Parathyroid adenoma (tissue), 2 donors: ENCODE results near the gene F10.

Experiments
- H2AFZ ChIP-seq: fragments of 300-600 bp; sonication (generic); one replicate; pipeline ENCODE4 v1.7.0; 2017; ENCODE audit warnings: antibody characterized with exemption, mild to moderate bottlenecking
- H3K27ac ChIP-seq: fragments of 300-600 bp; sonication (generic); one replicate; pipeline ENCODE4 v1.7.0; 2017
- H3K27me3 ChIP-seq: fragments of 300-600 bp; sonication (generic); one replicate; pipeline ENCODE4 v1.7.0; 2017; ENCODE audit warnings: low read length; ENCODE audit not compliant: control insufficient read depth, insufficient read depth
- H3K36me3 ChIP-seq: fragments of 300-600 bp; sonication (generic); one replicate; pipeline ENCODE4 v1.7.0; 2017; ENCODE audit warnings: low read length; ENCODE audit not compliant: control insufficient read depth, insufficient read depth
- H3K4me1 ChIP-seq: fragments of 300-600 bp; sonication (generic); one replicate; pipeline ENCODE4 v1.7.0; 2017; ENCODE audit warnings: control low read depth
- H3K4me2 ChIP-seq: fragments of 300-600 bp; sonication (generic); one replicate; pipeline ENCODE4 v1.7.0; 2017; ENCODE audit warnings: low read length
- H3K4me3 ChIP-seq: fragments of 300-600 bp; sonication (generic); one replicate; pipeline ENCODE4 v1.7.0; 2017; ENCODE audit warnings: low read depth, low read length
- H3K79me2 ChIP-seq: fragments of 300-600 bp; sonication (generic); one replicate; pipeline ENCODE4 v1.7.0; 2017; ENCODE audit warnings: control low read depth
- H3K9ac ChIP-seq: fragments of 300-600 bp; sonication (generic); one replicate; pipeline ENCODE4 v1.7.0; 2017; ENCODE audit warnings: mild to moderate bottlenecking
- H3K9me3 ChIP-seq: fragments of 300-600 bp; sonication (generic); one replicate; pipeline ENCODE4 v1.7.0; 2017; ENCODE audit warnings: low read length; ENCODE audit not compliant: control insufficient read depth
- TF ChIP-seq, protein P1 (sequence below): fragments of 300-600 bp; sonication (generic); IDR thresholded peaks from one replicate; pipeline ENCODE4 v1.7.0; 2017; ENCODE audit warnings: antibody characterized with exemption, mild to moderate bottlenecking
- donor health status: primary hyperparathyroidism.

Gene F10

DNA sequence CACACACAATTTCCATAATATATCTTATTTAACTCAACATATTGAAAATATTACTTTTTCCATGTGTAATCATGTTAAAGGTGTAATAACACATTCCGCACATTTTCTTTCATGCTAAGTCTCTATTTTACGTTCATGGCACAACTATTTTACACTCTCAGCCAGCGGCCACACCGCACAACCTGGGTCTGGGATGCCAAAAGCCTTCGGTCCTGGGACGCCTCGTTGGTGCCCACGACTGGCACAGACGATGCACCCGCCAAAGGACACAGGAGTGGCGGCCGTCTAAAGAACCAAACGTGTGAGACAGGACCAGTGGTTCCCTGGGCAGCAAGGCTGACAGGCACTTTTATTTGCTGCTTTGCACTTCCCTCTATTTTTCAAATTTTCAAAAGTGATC is 25.8 kb downstream of the F10 start:
- Histone ChIP-seq H3K4me2 (no peak overlapping the region), H3K4me1 (peaks cover 3% of the 10 kb centered on the region), H2AFZ (no peak overlapping the region), H3K27ac (no peak overlapping the region), H3K9me3 (no peaks in the 10 kb centered on the region), H3K36me3 (no peaks in the 10 kb centered on the region), H3K27me3 (no peaks in the 10 kb centered on the region), H3K4me3 (no peak overlapping the region), H3K79me2 (no peaks in the 10 kb centered on the region), H3K9ac (no peak overlapping the region)
- TF ChIP-seq, protein P1, sequence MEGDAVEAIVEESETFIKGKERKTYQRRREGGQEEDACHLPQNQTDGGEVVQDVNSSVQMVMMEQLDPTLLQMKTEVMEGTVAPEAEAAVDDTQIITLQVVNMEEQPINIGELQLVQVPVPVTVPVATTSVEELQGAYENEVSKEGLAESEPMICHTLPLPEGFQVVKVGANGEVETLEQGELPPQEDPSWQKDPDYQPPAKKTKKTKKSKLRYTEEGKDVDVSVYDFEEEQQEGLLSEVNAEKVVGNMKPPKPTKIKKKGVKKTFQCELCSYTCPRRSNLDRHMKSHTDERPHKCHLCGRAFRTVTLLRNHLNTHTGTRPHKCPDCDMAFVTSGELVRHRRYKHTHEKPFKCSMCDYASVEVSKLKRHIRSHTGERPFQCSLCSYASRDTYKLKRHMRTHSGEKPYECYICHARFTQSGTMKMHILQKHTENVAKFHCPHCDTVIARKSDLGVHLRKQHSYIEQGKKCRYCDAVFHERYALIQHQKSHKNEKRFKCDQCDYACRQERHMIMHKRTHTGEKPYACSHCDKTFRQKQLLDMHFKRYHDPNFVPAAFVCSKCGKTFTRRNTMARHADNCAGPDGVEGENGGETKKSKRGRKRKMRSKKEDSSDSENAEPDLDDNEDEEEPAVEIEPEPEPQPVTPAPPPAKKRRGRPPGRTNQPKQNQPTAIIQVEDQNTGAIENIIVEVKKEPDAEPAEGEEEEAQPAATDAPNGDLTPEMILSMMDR: no peak

DNA sequence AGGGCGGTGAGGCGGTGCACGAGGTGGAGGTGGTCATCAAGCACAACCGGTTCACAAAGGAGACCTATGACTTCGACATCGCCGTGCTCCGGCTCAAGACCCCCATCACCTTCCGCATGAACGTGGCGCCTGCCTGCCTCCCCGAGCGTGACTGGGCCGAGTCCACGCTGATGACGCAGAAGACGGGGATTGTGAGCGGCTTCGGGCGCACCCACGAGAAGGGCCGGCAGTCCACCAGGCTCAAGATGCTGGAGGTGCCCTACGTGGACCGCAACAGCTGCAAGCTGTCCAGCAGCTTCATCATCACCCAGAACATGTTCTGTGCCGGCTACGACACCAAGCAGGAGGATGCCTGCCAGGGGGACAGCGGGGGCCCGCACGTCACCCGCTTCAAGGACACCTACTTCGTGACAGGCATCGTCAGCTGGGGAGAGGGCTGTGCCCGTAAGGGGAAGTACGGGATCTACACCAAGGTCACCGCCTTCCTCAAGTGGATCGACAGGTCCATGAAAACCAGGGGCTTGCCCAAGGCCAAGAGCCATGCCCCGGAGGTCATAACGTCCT is 26.4 kb downstream of the F10 start:
- no peak overlapping the region for H3K27ac ChIP-seq
- no peak overlapping the region for H2AFZ ChIP-seq
- H3K79me2 ChIP-seq: no peaks in the 10 kb centered on the region
- H3K9me3 ChIP-seq: no peaks in the 10 kb centered on the region
- no peak overlapping the region for H3K4me3 ChIP-seq
- peaks cover 3% of the 10 kb centered on the region for H3K4me1 ChIP-seq
- no peaks in the 10 kb centered on the region for H3K36me3 ChIP-seq
- no peak overlapping the region for H3K9ac ChIP-seq
- TF ChIP-seq, protein P1: no peak
- H3K4me2 ChIP-seq: no peak overlapping the region
- no peaks in the 10 kb centered on the region for H3K27me3 ChIP-seq

DNA sequence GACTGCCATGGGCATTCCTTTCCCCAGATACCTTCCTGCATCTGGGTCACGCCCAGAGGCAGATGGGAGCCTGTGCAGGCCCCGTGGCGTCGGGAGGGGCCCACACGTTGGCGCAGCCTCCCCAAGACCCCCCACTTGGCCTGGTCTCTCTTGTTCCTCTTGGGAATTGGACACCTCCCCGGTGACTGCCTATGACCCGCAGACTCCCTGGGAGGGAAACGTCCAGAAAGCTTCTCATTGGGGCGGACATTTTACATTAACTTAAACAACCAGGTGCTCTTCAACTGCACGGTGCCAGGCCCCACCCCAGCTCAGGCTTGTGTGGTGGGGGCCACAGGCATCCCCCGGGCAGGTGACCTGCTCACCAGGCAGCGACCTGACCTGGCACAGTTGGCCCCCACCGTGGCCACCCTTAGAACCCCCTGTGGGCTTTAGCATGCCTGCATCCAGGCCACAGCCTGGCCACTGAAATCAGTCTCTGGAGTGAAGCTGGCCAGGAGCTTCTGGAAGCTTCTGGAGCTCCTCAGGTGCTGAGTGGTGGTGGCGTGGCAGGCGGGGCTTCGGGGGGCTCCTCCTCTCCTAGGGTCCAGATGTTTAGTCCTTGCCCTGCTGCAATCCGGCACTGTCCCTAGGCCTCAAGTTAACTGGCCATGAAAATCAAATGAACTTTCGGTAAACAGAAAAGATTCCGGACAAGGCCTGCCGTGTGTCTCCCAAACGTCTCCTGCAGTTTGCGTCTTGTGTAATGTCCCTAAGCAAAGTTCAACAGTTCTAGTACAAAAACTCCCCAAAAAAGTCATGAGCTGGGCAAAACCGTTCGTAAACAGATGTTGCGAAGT is 27.3 kb downstream of the F10 start:
- Histone ChIP-seq H3K79me2 (no peaks in the 10 kb centered on the region), H3K9ac (no peak overlapping the region), H3K27ac (no peak overlapping the region), H3K9me3 (no peaks in the 10 kb centered on the region), H2AFZ (no peak overlapping the region), H3K4me1 (peaks cover 3% of the 10 kb centered on the region), H3K27me3 (no peaks in the 10 kb centered on the region), H3K4me3 (no peak overlapping the region), H3K36me3 (no peaks in the 10 kb centered on the region), H3K4me2 (no peak overlapping the region)
- TF ChIP-seq, protein P1: no peak

DNA sequence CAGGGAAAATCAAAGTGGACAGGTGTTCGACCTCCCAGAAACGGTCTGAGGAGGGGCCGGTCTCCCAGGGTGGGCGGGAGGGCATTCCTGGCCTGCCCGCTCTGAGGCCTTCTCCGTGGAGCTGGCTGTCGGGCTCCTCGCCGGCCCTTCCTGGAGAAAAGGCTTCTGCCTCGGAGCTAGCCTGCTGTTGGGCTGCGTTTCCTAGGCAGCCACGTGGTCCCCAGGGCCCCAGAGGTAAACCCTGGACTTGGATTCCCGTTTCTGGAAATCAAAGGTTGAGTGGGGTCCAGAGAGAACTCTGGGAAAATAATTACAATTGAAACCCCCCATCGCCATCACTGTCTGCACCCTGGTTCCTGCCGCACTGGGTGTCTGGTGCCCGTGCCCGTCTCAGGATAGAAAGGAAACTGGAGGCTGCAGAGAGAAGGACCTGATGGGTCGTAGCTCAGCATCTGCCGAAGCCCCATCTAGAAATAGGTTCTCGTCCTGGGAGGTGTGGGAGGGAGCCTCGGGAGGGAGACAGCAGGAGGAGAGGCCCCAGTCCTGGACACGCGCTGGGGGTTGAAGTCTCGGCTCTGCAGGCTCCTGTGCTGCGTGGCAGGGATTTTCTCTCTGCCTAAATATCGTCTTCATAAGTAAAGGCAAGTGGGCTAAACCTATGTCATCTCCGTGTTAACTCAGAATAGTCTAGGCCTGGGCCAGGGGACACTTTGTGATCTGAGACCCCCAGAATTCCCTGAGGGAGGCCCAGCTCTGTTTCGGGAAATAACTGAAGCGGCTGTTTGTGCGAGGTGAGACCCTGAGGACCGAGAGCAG is 28.2 kb downstream of the F10 start:
- Histone ChIP-seq H3K9ac (no peak overlapping the region), H3K4me3 (no peak overlapping the region), H3K79me2 (no peaks in the 10 kb centered on the region)

More for the DNA sequence above, 28.2 kb downstream of the F10 start:
- Histone ChIP-seq H3K27ac (no peak overlapping the region), H3K36me3 (no peaks in the 10 kb centered on the region), H2AFZ (no peak overlapping the region), H3K9me3 (no peaks in the 10 kb centered on the region), H3K4me2 (no peak overlapping the region), H3K4me1 (peaks cover 3% of the 10 kb centered on the region), H3K27me3 (no peaks in the 10 kb centered on the region)
- TF ChIP-seq, protein P1: no peak
